GM08714 (cell line): ENCODE data around the gene NOP14.
"Not testable (repeated sequence)": the region's sequence is repeated elsewhere in the genome, so short reads cannot be mapped to it uniquely, and the experiment has no call there.

Experiments
- H3K4me3 ChIP-seq: fragments of 200-500 bp; sonication (Bioruptor generic); 2 replicates; pipeline ENCODE4 v1.5.1; 2014; ENCODE audit warnings: mild to moderate bottlenecking, low read length, inconsistent platforms
- ZNF274 ChIP-seq: IDR thresholded peaks from 2 replicates; pipeline ENCODE4 v1.6.1; 2012; ENCODE audit warnings: mild to moderate bottlenecking, low read depth, low read length

NOP14 gene

GRCh38 chr4:2941138-2942036 is 21.8 kb downstream of the NOP14 start:
- TF ChIP-seq ZNF274, result no peak
- no peak overlapping the region for H3K4me3 ChIP-seq

- TF ChIP-seq ZNF274, result no peak
- H3K4me3 ChIP-seq, result no peak overlapping the region
Observed at GRCh38 chr4:2940267-2941137, 22.7 kb downstream of the NOP14 start.

GRCh38 chr4:2939383-2940243 is 23.6 kb downstream of the NOP14 start:
- no peak for TF ChIP-seq ZNF274

DNA sequence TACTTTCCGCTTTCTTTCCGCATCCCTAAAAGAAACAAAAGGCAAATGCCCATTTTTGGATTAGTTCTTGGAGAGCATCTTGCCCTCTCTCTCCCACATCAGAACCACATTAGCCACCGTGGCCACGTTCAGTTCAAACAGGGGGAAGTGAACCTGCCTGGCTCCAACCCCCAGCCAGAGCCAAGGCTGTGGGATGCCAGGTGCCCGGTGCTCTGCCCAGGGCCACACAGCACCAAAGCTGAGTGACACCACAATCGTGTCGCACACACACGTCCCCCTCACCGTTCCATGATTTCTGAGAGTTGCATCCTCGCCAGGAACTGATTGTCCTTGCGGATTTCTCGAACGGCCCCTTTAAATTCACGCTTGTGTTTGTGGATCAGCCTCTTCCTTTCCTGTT is 24.3 kb downstream of the NOP14 start:
- no peak for TF ChIP-seq ZNF274

More at GRCh38 chr4:2939383-2940243, 23.6 kb downstream of the NOP14 start:
- no peak overlapping the region for H3K4me3 ChIP-seq

DNA sequence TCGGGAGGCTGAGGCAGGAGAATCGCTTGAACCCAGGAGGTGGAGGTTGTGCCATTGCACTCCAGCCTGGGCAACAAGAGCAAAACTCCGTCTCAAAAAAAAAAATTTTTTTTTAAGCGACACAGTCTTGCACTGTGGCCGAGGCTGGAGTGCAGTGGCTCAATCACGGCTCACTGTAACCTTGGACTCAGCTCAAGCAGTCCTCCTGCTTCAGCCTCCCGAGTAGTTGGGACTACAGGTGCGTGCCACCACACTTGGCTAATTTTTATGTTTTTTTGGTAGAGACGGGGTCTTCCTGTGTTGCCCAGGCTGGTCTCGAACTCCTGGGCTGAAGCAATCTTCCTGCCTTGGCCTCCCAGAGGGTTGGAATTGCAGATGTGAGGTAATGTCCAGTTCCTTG is 24.8 kb downstream of the NOP14 start:
- H3K4me3 ChIP-seq, result not testable (repeated sequence)

More for the DNA sequence above, 24.3 kb downstream of the NOP14 start:
- H3K4me3 ChIP-seq, result no peak overlapping the region

DNA sequence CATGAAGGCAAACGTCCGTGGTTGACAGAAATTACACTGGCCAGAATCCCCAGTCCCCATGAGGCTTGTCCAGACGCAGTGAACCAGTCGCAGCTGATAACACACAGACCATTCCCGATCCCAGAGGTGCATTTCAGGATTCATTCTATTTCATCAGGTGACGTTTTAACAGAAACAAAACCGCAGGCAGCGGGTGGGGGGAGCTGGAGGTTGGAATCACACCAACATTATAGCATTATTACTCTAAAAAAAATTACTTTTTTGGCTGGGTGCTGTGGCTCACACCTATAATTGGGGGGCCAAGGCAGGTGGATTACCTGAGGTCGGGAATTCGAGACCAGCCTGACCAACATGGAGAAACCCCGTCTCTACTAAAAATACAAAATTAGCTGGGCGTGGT is 25.2 kb downstream of the NOP14 start:
- no peak for TF ChIP-seq ZNF274
- H3K4me3 ChIP-seq, result no peak overlapping the region

GRCh38 chr4:2937146-2937857 is 25.9 kb downstream of the NOP14 start:
- no peak overlapping the region for H3K4me3 ChIP-seq
- no peak for TF ChIP-seq ZNF274

- no peak for TF ChIP-seq ZNF274
- H3K4me3 ChIP-seq, result no peak overlapping the region
Observed at GRCh38 chr4:2936773-2937145, 26.4 kb downstream of the NOP14 start.

DNA sequence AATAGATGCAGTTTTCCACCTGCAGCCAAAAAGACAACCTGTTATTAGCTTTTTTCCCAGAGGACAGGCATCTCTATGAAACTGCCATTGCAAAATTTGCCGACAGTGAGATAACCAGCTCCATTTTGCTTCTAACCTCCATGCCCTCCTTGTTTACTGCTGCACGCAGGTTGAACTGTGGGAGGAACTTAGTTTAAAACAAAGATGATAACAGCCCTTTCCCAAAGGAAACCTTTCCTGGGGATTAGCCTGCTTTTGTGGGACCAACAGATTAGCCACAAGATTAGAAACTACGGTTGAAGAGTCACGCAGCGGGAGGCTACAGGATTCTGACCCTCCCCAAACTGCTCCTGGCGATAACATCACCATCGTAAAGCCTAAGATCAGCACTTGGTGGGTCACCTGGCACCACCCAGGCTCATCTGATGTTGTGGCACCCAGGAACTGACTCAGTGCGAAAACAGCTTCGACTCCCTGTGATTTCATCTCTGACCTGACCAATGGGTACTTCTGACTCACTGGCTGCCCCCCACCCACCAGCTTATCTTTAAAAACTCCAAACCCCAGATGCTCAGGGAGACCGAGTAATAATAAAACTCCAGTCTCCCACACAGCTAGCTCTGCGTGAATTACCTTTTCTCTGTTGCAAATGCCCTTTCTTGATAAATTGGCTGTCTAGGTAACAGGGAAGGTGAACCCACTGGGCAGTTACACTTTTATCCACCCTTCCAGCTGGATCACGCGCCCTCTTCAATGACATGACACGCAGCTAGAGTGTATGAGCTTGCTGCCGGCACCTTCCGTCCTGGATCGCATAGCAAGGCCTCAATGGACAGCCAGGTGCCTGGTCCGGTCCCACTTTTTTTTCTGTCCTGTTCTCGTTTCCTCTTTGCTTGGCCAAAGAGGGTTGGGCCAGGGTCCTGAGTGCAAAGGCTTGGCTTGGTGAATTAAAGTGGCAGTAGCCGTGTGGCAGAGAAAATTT is 27.2 kb downstream of the NOP14 start:
- TF ChIP-seq ZNF274, result no peak
- peak overlapping the region; percentile 80; the same call in 1 of the 2 replicates for H3K4me3 ChIP-seq

DNA sequence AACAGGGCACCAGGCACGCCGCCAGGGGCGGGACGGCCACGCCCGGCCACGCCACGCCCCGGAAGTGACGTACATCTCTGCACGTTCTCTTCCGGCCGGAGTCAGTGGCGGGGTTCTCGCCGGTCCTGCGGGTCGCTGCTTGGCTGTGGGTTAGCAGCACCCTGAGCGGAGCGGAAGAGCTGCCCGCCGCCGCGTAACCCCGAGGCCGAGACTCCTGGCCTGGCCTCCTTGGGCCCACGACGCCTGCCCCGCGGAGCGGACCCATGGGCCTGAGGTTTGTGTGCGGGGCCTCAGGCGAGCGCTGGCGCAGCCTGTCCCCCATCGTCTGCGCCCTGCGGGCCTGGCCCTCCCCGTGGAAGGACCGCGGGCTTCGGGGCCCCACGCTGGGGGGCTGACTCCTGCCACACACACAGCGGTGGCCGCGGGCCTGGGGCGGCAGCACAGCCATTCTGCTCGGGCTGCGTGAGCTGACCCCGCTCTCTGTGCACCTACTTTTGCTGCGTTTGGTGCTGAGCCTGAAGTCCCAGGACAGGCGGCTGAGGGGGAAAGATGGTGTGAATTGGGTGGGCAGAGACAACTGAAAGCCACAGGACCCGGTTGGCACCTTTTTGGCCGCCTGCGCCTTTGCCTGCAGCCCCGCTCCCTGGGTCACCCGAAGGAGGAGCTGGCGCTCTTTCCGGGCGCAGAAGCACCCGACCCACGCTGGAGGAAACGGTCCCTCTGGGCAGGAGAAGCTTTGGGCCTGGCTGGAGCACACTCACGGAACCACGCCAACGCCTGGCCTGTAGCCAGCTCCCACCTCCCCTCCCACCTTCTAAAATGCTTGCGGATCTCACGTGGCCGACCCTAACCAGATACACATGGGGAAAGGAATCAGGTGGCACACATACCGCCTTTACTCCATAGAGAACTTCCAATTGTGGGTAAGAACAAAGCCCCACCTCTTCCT is 28.1 kb downstream of the NOP14 start:
- TF ChIP-seq ZNF274, result no peak
- peak overlapping the region; percentile 80 for H3K4me3 ChIP-seq

DNA sequence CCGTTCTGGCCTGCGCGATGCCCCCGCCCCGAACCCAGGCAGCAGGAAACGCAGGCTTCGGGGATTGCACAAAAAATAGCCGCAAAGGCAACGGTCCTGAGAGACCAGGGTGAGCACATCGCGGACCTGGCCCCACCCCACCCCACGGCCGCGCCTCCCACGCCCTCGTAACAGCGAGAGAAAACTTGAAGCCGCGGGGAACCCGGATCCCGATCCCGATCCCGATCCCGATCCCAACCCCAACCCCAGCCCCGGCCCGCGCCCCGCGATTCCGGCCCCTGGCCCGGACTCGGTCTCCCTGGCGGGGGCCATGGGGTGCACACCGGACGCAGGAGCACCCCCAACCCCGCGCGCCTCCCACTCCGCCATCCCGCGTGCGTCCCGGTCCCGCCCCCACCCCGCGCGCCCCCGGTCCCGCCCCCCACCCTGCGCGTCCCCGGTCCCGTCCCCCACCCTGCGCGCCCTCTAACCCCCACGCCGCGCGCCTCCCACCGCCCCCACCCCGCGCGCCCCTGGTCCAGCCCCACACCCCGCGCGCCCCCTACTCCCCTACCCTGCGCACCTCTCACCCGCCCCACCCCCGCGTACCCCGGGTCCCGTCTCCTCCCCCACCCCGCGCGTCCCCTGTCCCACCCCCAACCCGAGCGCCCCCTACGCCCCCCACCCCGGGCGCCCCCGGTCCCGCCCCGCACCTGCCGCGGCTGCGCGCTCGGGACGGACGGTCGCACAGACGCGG is 29.0 kb downstream of the NOP14 start:
- TF ChIP-seq ZNF274, result no peak
- H3K4me3 ChIP-seq, result peak overlapping the region; percentile 65
